Sigmoid colon (tissue), 4 donors: ENCODE data around the gene VAMP2.

ENCODE experiments used
- EP300 ChIP-seq, 4 donors: sonication (generic); formaldehyde crosslinking; IDR thresholded peaks; one replicate each; pipeline ENCODE4 v1.6.1; 2017; ENCODE audit warnings: antibody characterized with exemption in 4 of 4
- POLR2A ChIP-seq, 2 donors: fragments of 450-650 bp; IDR thresholded peaks; one replicate each; pipeline ENCODE4 v1.6.1; 2016; ENCODE audit warnings: antibody characterized with exemption in 2 of 2, mild to moderate bottlenecking in 2 of 2, moderate library complexity in 2 of 2
- POLR2AphosphoS5 ChIP-seq, 4 donors: sonication (generic); formaldehyde crosslinking; IDR thresholded peaks; one replicate each; pipeline ENCODE4 v1.6.1; 2017; ENCODE audit warnings: antibody characterized with exemption in 4 of 4
- TF ChIP-seq, protein P1 (sequence below), 4 experiments: fragments of 450-650 bp in 3 of 4; fragments of 200-600 bp in 1 of 4; IDR thresholded peaks; one replicate each; pipeline ENCODE4 v1.5.1; 2016 to 2019; ENCODE audit warnings: antibody characterized with exemption in 4 of 4, mild to moderate bottlenecking in 3 of 4, moderate library complexity in 2 of 4

GRCh38 chr17:8109661-8110455, 52.9 kb downstream of the VAMP2 start:
- TF ChIP-seq POLR2A (IDR thresholded peaks at IDR 0.05) (no peak), POLR2AphosphoS5 (IDR thresholded peaks at IDR 0.05) (no peak), EP300 (IDR thresholded peaks at IDR 0.05) (no peak)
- TF ChIP-seq, protein P1, sequence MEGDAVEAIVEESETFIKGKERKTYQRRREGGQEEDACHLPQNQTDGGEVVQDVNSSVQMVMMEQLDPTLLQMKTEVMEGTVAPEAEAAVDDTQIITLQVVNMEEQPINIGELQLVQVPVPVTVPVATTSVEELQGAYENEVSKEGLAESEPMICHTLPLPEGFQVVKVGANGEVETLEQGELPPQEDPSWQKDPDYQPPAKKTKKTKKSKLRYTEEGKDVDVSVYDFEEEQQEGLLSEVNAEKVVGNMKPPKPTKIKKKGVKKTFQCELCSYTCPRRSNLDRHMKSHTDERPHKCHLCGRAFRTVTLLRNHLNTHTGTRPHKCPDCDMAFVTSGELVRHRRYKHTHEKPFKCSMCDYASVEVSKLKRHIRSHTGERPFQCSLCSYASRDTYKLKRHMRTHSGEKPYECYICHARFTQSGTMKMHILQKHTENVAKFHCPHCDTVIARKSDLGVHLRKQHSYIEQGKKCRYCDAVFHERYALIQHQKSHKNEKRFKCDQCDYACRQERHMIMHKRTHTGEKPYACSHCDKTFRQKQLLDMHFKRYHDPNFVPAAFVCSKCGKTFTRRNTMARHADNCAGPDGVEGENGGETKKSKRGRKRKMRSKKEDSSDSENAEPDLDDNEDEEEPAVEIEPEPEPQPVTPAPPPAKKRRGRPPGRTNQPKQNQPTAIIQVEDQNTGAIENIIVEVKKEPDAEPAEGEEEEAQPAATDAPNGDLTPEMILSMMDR (IDR thresholded peaks at IDR 0.05), result peak; percentile 33 to 70 (median 61)
